Posterior vena cava (tissue), 2 donors: ENCODE data around the gene AFG1L. TPM values are rescaled to one million over a fixed set of nuclear protein-coding genes. Genes with fewer than 3 reads are reported as not detected.

Experiments
- total RNA-seq, 2 donors: library from RNA; stranded (reverse); fragmentation: NEBNext Ultra II Directional; extraction: Animal tissue kit (Norgen Biotek cat#: 25700); gene quantifications; one replicate each; pipeline ENCODE4 v1.2.1, GENCODE V29; 2021
- donor health status: DM: yes; HTN: yes; CAD: no.
- donor health status: DM: yes; HTN: yes; CAD: no.

The AFG1L gene
- total RNA-seq, 2 donors from 2014 or later = 5.0 to 5.3 TPM

Other genes starting within 250 kb of the AFG1L start
- 100 to 1,000 TPM in 1 of 2 donors, 10 to 100 TPM in 1; 70.7 to 102 TPM for gene OSTM1, start 220.3 kb upstream of the AFG1L start, total RNA-seq
- not detected for gene NR2E1, start 129.0 kb upstream of the AFG1L start, total RNA-seq
- gene SNX3, start 34.0 kb upstream of the AFG1L start, total RNA-seq = 100 to 1,000 TPM; 159 to 182 TPM